CD8-positive, alpha-beta memory T cell (primary cell): ENCODE data around the gene GOLGA6D. TPM values are rescaled to one million over a fixed set of nuclear protein-coding genes. Genes with fewer than 3 reads are reported as not detected.
"Not testable (repeated sequence)": the region's sequence is repeated elsewhere in the genome, so short reads cannot be mapped to it uniquely, and the experiment has no call there.

Experiments
- CTCF ChIA-PET: fragments of 350-600 bp; sonication (Branson Sonifier 250); formaldehyde crosslinking; loops from one replicate; lab custom pipeline; 2021; ENCODE audit warnings: antibody characterized with exemption; lab: Charles Lee
- POLR2A ChIA-PET: fragments of 350-600 bp; sonication (Branson Sonifier 250); formaldehyde crosslinking; loops from one replicate; lab custom pipeline; 2021; ENCODE audit warnings: antibody characterized with exemption; lab: Charles Lee
- DNase-seq, 5 donors: peaks; one replicate each; pipeline versions ENCODE4 v3.0.0 to v3.0.0-alpha.2; 2020 to 2022; ENCODE audit warnings: mixed read lengths in 1 of 5
- H3K27ac ChIP-seq: one replicate; pipeline ENCODE4 v1.7.0; 2013; ENCODE audit warnings: low read depth, mild to moderate bottlenecking, low read length, moderate library complexity
- H3K27me3 ChIP-seq: 2 replicates; pipeline ENCODE4 v1.7.0; 2013; ENCODE audit warnings: low read length, mild to moderate bottlenecking; ENCODE audit not compliant: insufficient read depth, poor library complexity, severe bottlenecking
- H3K36me3 ChIP-seq: 2 replicates; pipeline ENCODE4 v1.7.0; 2013; ENCODE audit warnings: mild to moderate bottlenecking, low read length, moderate library complexity; ENCODE audit not compliant: insufficient read depth
- H3K4me1 ChIP-seq: 2 replicates; pipeline ENCODE4 v1.7.0; 2013; ENCODE audit warnings: mild to moderate bottlenecking, low read length, moderate library complexity; ENCODE audit not compliant: insufficient read depth
- H3K4me3 ChIP-seq: 2 replicates; pipeline ENCODE4 v1.7.0; 2013; ENCODE audit warnings: mild to moderate bottlenecking, low read length
- H3K9me3 ChIP-seq: 2 replicates; pipeline ENCODE4 v1.7.0; 2013; ENCODE audit warnings: mild to moderate bottlenecking, low read length
- H3K27ac Mint-ChIP-seq, 8 donors: one replicate each; pipeline ENCODE4 v1.8.0; 2020 to 2021; ENCODE audit warnings: mixed read lengths in 8 of 8, mild to moderate bottlenecking in 6 of 8, inconsistent platforms in 3 of 8, moderate library complexity in 3 of 8
- H3K27me3 Mint-ChIP-seq, 2 donors: one replicate each; pipeline ENCODE4 v1.8.0; 2020 to 2021; ENCODE audit warnings: mixed read lengths in 2 of 2, mild to moderate bottlenecking in 1 of 2, moderate library complexity in 1 of 2
- H3K36me3 Mint-ChIP-seq, 3 donors: one replicate each; pipeline ENCODE4 v1.8.0; 2020 to 2021; ENCODE audit warnings: mixed read lengths in 3 of 3, inconsistent platforms in 1 of 3, mild to moderate bottlenecking in 1 of 3
- H3K4me1 Mint-ChIP-seq, 3 donors: one replicate each; pipeline ENCODE4 v1.8.0; 2020 to 2021; ENCODE audit warnings: mixed read lengths in 3 of 3, inconsistent platforms in 1 of 3, mild to moderate bottlenecking in 1 of 3
- H3K4me3 Mint-ChIP-seq, 7 donors: one replicate each; pipeline ENCODE4 v1.8.0; 2020 to 2021; ENCODE audit warnings: mixed read lengths in 7 of 7, mild to moderate bottlenecking in 6 of 7, moderate library complexity in 4 of 7, inconsistent platforms in 2 of 7
- H3K9me3 Mint-ChIP-seq, 5 donors: one replicate each; pipeline ENCODE4 v1.8.0; 2020 to 2022; ENCODE audit warnings: mixed read lengths in 5 of 5, mild to moderate bottlenecking in 3 of 5, moderate library complexity in 2 of 5, inconsistent platforms in 1 of 5
- polyA plus RNA-seq: library from polyadenylated mRNA; unstranded; fragments of 300-500 nt; fragmentation: Illumina TruSeq; gene quantifications from one replicate; pipeline ENCODE4 v1.2.3, GENCODE V29; 2021
- total RNA-seq, 2 experiments: library from RNA; stranded (reverse); gene quantifications; one replicate each; pipeline ENCODE4 v1.2.3, GENCODE V29; 2021

Gene GOLGA6D
- total and polyA plus RNA-seq, 3 experiments from 2014 or later, result not detected

- CTCF ChIA-PET, H3K36me3 Mint-ChIP-seq, H3K4me1 ChIP-seq, H3K27ac ChIP-seq, DNase-seq, H3K4me1 Mint-ChIP-seq, H3K36me3 ChIP-seq, H3K27ac Mint-ChIP-seq, H3K4me3 ChIP-seq, H3K27me3 Mint-ChIP-seq, H3K27me3 ChIP-seq, H3K9me3 ChIP-seq, H3K4me3 Mint-ChIP-seq, POLR2A ChIA-PET, H3K9me3 Mint-ChIP-seq: not testable (repeated sequence)
Measured at GRCh38 chr15:75273751-75274359, 8.8 kb upstream of the GOLGA6D start.

DNA sequence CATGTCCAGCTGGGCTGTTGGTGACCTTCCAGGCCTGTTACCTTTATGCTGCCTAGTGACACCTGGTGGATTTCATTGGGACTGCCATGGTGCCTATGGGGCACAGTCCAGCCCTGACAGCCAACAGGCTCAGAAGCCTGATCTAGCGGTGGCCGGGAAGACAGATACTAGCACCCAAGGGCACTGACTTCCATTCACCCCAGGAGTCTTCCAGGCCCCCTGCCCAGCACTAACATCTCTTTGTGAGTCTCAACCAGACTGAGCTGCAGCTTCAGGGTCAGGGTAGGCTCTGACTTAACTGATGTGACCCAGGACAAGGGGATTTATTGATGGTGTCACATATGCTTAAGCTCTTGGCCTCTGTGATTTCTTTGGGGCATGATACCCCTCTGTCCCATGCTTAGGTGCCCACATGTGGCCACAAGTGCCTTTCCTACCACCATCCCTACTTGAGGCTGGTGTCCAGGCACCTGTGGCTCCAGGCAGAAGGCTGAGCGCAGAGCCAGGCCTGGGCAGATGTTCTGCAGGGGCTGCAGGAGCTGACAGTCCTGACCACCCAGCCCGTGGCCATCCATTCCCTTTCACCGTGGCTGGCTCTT lies 8.0 kb upstream of the GOLGA6D start:
- H3K4me1 ChIP-seq, H3K4me3 Mint-ChIP-seq, H3K27ac Mint-ChIP-seq, H3K4me3 ChIP-seq, POLR2A ChIA-PET, H3K27me3 Mint-ChIP-seq, H3K27me3 ChIP-seq, H3K9me3 Mint-ChIP-seq, H3K4me1 Mint-ChIP-seq, H3K36me3 ChIP-seq, H3K36me3 Mint-ChIP-seq, H3K9me3 ChIP-seq, CTCF ChIA-PET, H3K27ac ChIP-seq: not testable (repeated sequence)
- DNase-seq, result peak in 4 of 5 donors; percentile 21 to 73 (median 33)

DNA sequence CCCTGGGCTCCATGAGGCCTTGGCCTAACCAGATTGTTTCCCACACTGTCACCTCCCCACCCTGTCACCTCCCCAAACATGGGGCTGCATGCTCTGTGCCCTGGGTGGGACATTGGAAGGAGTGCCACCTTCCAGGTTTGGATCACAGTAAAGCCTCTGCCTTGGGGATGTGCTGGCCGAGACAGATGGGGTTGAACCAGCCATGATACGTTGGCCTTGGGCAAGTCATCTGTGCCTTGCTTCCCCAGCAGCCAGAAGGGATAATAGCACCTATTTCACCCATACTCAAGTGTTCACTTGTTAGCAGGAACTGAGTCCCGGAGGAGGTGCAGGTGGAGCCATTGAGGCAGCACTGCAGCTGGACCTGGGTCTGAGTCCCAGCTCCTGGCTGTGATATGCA lies 7.0 kb upstream of the GOLGA6D start:
- H3K36me3 ChIP-seq, H3K9me3 ChIP-seq, H3K27me3 Mint-ChIP-seq, H3K27ac Mint-ChIP-seq, H3K36me3 Mint-ChIP-seq, POLR2A ChIA-PET, CTCF ChIA-PET, H3K27me3 ChIP-seq, H3K9me3 Mint-ChIP-seq, H3K4me3 ChIP-seq, H3K27ac ChIP-seq, H3K4me1 Mint-ChIP-seq, H3K4me1 ChIP-seq, H3K4me3 Mint-ChIP-seq: not testable (repeated sequence)
- DNase-seq, result peak in 1 of 5 donors; percentile 42

- H3K4me3 ChIP-seq, CTCF ChIA-PET, H3K27ac ChIP-seq, H3K4me1 ChIP-seq, H3K4me3 Mint-ChIP-seq, H3K27ac Mint-ChIP-seq, H3K9me3 Mint-ChIP-seq, H3K36me3 Mint-ChIP-seq, DNase-seq, POLR2A ChIA-PET, H3K27me3 Mint-ChIP-seq, H3K27me3 ChIP-seq, H3K36me3 ChIP-seq, H3K4me1 Mint-ChIP-seq, H3K9me3 ChIP-seq: not testable (repeated sequence)
Measured at GRCh38 chr15:75278497-75278896, 4.1 kb upstream of the GOLGA6D start.

GRCh38 chr15:75284152-75284551 lies 1.5 kb downstream of the GOLGA6D start:
- H3K4me3 ChIP-seq, H3K4me1 ChIP-seq, H3K4me3 Mint-ChIP-seq, H3K27ac Mint-ChIP-seq, DNase-seq, H3K9me3 ChIP-seq, POLR2A ChIA-PET, H3K36me3 ChIP-seq, H3K27me3 ChIP-seq, H3K27me3 Mint-ChIP-seq, H3K36me3 Mint-ChIP-seq, H3K4me1 Mint-ChIP-seq, CTCF ChIA-PET, H3K9me3 Mint-ChIP-seq, H3K27ac ChIP-seq: not testable (repeated sequence)

- CTCF ChIA-PET, H3K4me1 Mint-ChIP-seq, H3K4me3 ChIP-seq, H3K27ac ChIP-seq, H3K9me3 Mint-ChIP-seq, H3K27me3 Mint-ChIP-seq, POLR2A ChIA-PET, DNase-seq, H3K9me3 ChIP-seq, H3K4me1 ChIP-seq, H3K27ac Mint-ChIP-seq, H3K36me3 ChIP-seq, H3K4me3 Mint-ChIP-seq, H3K27me3 ChIP-seq, H3K36me3 Mint-ChIP-seq: not testable (repeated sequence)
Measured at GRCh38 chr15:75293660-75294059, 11.0 kb downstream of the GOLGA6D start.

DNA sequence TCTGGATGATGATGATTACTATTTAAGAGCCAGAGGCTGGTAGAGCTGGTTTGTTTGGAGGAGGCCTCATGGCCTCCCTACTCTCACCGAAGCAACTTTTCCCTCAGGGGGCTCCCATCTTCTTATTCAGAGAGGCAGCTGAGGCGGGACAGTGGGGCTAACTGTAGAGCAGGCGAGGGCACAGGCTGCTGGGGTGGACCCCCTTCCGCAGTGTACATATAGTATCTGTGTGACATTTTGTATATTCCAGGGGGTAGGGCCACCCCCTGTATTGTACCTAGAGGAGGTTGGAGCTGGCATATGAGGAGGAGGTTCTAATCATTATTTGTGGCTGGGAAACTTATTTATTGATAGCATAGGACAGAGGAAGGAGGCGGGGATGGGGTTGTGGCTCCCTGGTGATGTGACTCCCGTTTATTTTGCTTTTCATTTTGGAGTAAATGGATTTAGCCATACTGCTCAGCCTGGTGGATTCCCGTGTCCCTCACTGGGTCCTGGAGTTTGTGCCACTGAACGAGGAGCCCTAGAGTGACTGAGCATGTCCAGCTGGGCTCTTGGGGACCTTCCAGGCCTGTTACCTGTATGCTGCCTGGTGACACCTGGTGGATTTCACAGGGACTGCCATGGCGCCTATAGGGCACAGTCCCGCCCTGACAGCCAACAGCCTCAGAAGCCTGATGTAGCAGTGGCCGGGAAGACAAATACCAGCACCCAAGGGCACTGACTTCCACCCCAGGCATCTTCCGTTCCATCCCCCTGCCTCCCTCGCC lies 16.1 kb downstream of the GOLGA6D start:
- H3K36me3 ChIP-seq, H3K9me3 Mint-ChIP-seq, H3K9me3 ChIP-seq, POLR2A ChIA-PET, H3K27me3 ChIP-seq, H3K4me3 ChIP-seq, H3K27me3 Mint-ChIP-seq, H3K36me3 Mint-ChIP-seq, H3K4me3 Mint-ChIP-seq, H3K27ac Mint-ChIP-seq, CTCF ChIA-PET, H3K27ac ChIP-seq, H3K4me1 ChIP-seq, H3K4me1 Mint-ChIP-seq: not testable (repeated sequence)
- peak in 1 of 5 donors; percentile 23 for DNase-seq

DNA sequence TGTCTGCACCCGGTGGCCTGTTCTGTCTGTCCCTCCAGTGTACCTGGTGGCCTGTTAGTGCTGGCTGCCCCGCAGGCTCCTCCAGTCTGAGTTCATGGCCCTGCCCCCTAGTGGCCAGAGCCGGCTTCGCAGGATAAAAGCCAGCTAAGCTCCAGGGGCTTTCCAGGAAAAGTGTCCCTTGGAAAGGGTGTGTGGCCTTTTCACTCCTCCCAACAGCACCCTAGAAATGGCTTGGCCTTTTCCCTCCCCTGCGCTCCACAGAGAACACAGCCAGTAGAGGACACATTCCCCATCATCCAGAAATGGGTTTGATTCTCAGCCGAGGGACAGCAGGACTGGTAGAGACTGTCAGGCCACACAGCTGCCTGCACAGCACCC lies 16.7 kb downstream of the GOLGA6D start:
- H3K4me1 Mint-ChIP-seq, H3K4me3 ChIP-seq, H3K36me3 Mint-ChIP-seq, CTCF ChIA-PET, H3K27me3 Mint-ChIP-seq, H3K27ac ChIP-seq, H3K4me1 ChIP-seq, POLR2A ChIA-PET, H3K27ac Mint-ChIP-seq, H3K9me3 Mint-ChIP-seq, H3K36me3 ChIP-seq, H3K27me3 ChIP-seq, H3K9me3 ChIP-seq, H3K4me3 Mint-ChIP-seq: not testable (repeated sequence)
- DNase-seq, result peak; percentile 43 to 70 (median 49)
